CD14-positive monocyte (primary cell): ENCODE data around the gene VTI1A. TPM values are rescaled to one million over a fixed set of nuclear protein-coding genes. Genes with fewer than 3 reads are reported as not detected.

ENCODE experiments used
- DNase-seq, 3 donors: peaks; one replicate each; pipeline ENCODE4 v3.0.0-alpha.2; 2011 to 2022
- H2AFZ ChIP-seq: 2 replicates; pipeline ENCODE4 v1.6.0; 2012; ENCODE audit warnings: mild to moderate bottlenecking, low read depth, low read length, inconsistent platforms; ENCODE audit not compliant: insufficient read depth, poor library complexity, severe bottlenecking
- H3K27ac ChIP-seq, 2 donors: 1 replicate in 1 of 2; 2 replicates in 1 of 2; pipeline ENCODE4 v1.5.1; 2012 to 2013; ENCODE audit warnings: low read length in 2 of 2, control low read depth in 1 of 2, inconsistent platforms in 1 of 2, low read depth in 1 of 2, mild to moderate bottlenecking in 1 of 2
- H3K27me3 ChIP-seq, 2 donors: one replicate each; pipeline versions ENCODE4 v1.6.0 to v1.6.1; 2011 to 2013; ENCODE audit warnings: low read length in 2 of 2; ENCODE audit not compliant: control insufficient read depth in 2 of 2, insufficient read depth in 2 of 2
- H3K36me3 ChIP-seq, 2 donors: replicated peaks in 1 of 2; 1 replicate in 1 of 2; 2 replicates in 1 of 2; pipeline versions ENCODE4 v1.5.1 to v1.6.1; 2012 to 2013; ENCODE audit warnings: low read length in 2 of 2, control low read depth in 1 of 2, inconsistent platforms in 1 of 2, mild to moderate bottlenecking in 1 of 2; ENCODE audit not compliant: insufficient read depth in 2 of 2, control insufficient read depth in 1 of 2
- H3K4me1 ChIP-seq, 2 donors: 1 replicate in 1 of 2; 2 replicates in 1 of 2; pipeline versions ENCODE4 v1.5.1 to v1.6.1; 2012 to 2013; ENCODE audit warnings: low read length in 2 of 2, control low read depth in 1 of 2, inconsistent platforms in 1 of 2, mild to moderate bottlenecking in 1 of 2, moderate library complexity in 1 of 2; ENCODE audit not compliant: insufficient read depth in 2 of 2, control insufficient read depth in 1 of 2
- H3K4me2 ChIP-seq: replicated peaks from 2 replicates; pipeline ENCODE3; 2012; ENCODE audit warnings: low read length, moderate library complexity, mild to moderate bottlenecking; ENCODE audit not compliant: poor library complexity, severe bottlenecking; ENCODE audit errors: extremely low read depth
- H3K4me3 ChIP-seq, 3 experiments: fragments of 200-600 bp in 1 of 3; sonication (generic) in 1 of 3; replicated peaks in 1 of 3; 1 replicate in 2 of 3; 2 replicates in 1 of 3; pipeline ENCODE4 v1.5.1; 2011 to 2013; ENCODE audit warnings: low read length in 3 of 3, mild to moderate bottlenecking in 3 of 3, control low read depth in 2 of 3, low read depth in 2 of 3, inconsistent platforms in 1 of 3, moderate library complexity in 1 of 3
- H3K79me2 ChIP-seq: 2 replicates; pipeline ENCODE4 v1.6.0; 2012; ENCODE audit warnings: mild to moderate bottlenecking, control low read depth, inconsistent platforms, low read length, moderate library complexity; ENCODE audit not compliant: insufficient read depth
- H3K9ac ChIP-seq: 2 replicates; pipeline ENCODE4 v1.6.0; 2017; ENCODE audit warnings: low read length, mild to moderate bottlenecking; ENCODE audit not compliant: insufficient read depth, poor library complexity, severe bottlenecking
- H3K9me3 ChIP-seq, 2 donors: replicated peaks in 1 of 2; 1 replicate in 1 of 2; 2 replicates in 1 of 2; pipeline versions ENCODE4 v1.5.1 to v1.6.1; 2012 to 2013; ENCODE audit warnings: low read length in 2 of 2, control low read depth in 1 of 2; ENCODE audit not compliant: control insufficient read depth in 1 of 2, insufficient read depth in 1 of 2
- H4K20me1 ChIP-seq: 2 replicates; pipeline ENCODE4 v1.6.0; 2012; ENCODE audit warnings: mild to moderate bottlenecking, low read length, control low read depth, moderate library complexity; ENCODE audit not compliant: insufficient read depth
- H3K27ac Mint-ChIP-seq, 7 donors: one replicate each; pipeline ENCODE4 v1.8.0; 2020; ENCODE audit warnings: mild to moderate bottlenecking in 7 of 7, mixed read lengths in 7 of 7, moderate library complexity in 6 of 7, inconsistent platforms in 2 of 7
- H3K27me3 Mint-ChIP-seq, 3 donors: one replicate each; pipeline ENCODE4 v1.8.0; 2021 to 2022; ENCODE audit warnings: low read depth in 3 of 3, mild to moderate bottlenecking in 3 of 3, mixed read lengths in 3 of 3, moderate library complexity in 3 of 3, inconsistent platforms in 1 of 3
- H3K36me3 Mint-ChIP-seq, 2 donors: one replicate each; pipeline ENCODE4 v1.8.0; 2020; ENCODE audit warnings: mixed read lengths in 2 of 2, inconsistent platforms in 1 of 2, mild to moderate bottlenecking in 1 of 2
- H3K4me1 Mint-ChIP-seq: one replicate; pipeline ENCODE4 v1.8.0; 2020; ENCODE audit warnings: mild to moderate bottlenecking, mixed read lengths
- H3K4me3 Mint-ChIP-seq, 2 donors: one replicate each; pipeline ENCODE4 v1.8.0; 2020; ENCODE audit warnings: mild to moderate bottlenecking in 2 of 2, mixed read lengths in 2 of 2, moderate library complexity in 1 of 2
- H3K9me3 Mint-ChIP-seq, 7 donors: one replicate each; pipeline ENCODE4 v1.8.0; 2020 to 2022; ENCODE audit warnings: mixed read lengths in 7 of 7, mild to moderate bottlenecking in 6 of 7, moderate library complexity in 6 of 7, inconsistent platforms in 2 of 7
- WGBS: methylation state at CpG from one replicate; pipeline ENCODE4 v1.1.5; 2013; ENCODE audit warnings: missing lambda C conversion rate; ENCODE audit not compliant: insufficient coverage; 5-methylcytosine and 5-hydroxymethylcytosine counted together
- intact Hi-C, 2 donors: fragments of 100-400 bp; cut with micrococcal nuclease; formaldehyde crosslinking; loops; one replicate each; pipeline versions ENCODE4 v1.15.0 to v1.15.1; 2023
- polyA plus RNA-seq, 3 donors: library from polyadenylated mRNA; depleted of rRNA in 1 of 3; unstranded in 2 of 3; stranded (reverse) in 1 of 3; fragments of 300-500 nt in 2 of 3; fragments of >200 nt in 1 of 3; fragmentation: Illumina TruSeq in 2 of 3; gene quantifications; 1 replicate in 2 of 3; 2 replicates in 1 of 3; pipeline ENCODE4 v1.2.3, GENCODE V29; 2012 to 2021
- TF ChIP-seq, protein P1 (sequence below): fragments of 200-600 bp; IDR thresholded peaks from one replicate; pipeline ENCODE4 v1.8.0; 2022; ENCODE audit warnings: antibody characterized with exemption, mild to moderate bottlenecking

VTI1A gene
- polyA plus RNA-seq, 3 donors: 23.6 to 25.4 (median 24.1) TPM

DNA sequence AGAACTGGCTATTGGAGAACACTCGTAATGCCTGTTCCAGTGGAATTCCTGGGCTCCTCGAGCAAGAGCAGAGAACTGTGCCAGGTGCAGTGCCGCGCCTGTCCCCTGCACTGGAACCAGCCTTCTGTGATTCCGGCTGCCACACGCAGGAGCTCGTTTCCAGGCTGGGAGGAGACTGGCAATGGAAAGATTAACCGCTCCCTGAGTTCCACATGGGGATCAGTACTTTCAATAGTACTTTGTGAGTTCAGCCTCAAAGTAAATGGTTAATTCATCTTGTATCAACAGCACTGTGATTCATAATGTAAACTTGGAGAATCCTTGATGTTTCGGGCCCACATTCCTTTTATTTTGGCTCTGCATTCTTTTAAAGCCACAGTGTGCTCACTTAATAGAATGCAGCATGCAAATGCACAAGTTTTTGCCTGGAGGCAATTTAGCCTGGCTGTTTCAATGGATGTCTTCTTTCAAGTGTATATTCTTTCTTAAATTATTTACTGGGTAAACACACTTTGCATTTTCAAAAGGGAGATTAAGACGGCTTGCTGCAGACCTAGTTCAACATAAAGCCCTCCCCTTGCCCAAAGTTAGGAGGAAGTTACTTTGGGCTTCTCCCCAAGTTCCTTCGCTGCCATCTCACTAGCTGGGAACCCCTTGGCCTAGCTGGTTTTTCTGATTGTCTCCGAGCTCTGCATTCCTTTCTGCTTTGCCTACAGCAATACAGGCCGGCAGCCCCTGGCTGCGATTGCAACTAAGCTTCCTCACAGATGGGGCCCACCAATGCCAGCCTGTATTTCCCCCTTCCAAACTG is 364.9 kb downstream of the VTI1A start:
- DNase-seq: peak in 1 of 3 donors; percentile 5
- Histone ChIP-seq H3K4me3 (no peak overlapping the region), H4K20me1 (no peaks in the 10 kb centered on the region), H3K79me2 (no peaks in the 10 kb centered on the region), H3K36me3 (peaks cover 0 to 9% of the 10 kb centered on the region in 2 donors), H3K9me3 (no peaks in the 10 kb centered on the region), H3K4me2 (peak overlapping the region; percentile 20), H3K4me1 (peaks cover 42 to 46% of the 10 kb centered on the region in 2 donors), H3K27me3 (no peaks in the 10 kb centered on the region), H3K27ac (no peak overlapping the region), H3K9ac (no peak overlapping the region), H2AFZ (no peak overlapping the region)
- Mint-ChIP-seq H3K4me1 (peaks cover 53% of the 10 kb centered on the region), H3K27me3 (peaks cover 0 to 3% (median 1%) of the 10 kb centered on the region in 3 donors), H3K9me3 (peaks cover 0 to 7% (median 2%) of the 10 kb centered on the region in 7 donors), H3K36me3 (peaks cover 39 to 43% of the 10 kb centered on the region in 2 donors), H3K27ac (peak overlapping the region in 6 of 7 donors; percentile 25 to 84 (median 44)), H3K4me3 (no peak overlapping the region)
- intact Hi-C loops: loop anchor here in 1 of 2 donors (10.0 kb wide), 1 partner anchor 143 kb away; the partner anchor contains the start of gene TCF7L2
- TF ChIP-seq, protein P1, sequence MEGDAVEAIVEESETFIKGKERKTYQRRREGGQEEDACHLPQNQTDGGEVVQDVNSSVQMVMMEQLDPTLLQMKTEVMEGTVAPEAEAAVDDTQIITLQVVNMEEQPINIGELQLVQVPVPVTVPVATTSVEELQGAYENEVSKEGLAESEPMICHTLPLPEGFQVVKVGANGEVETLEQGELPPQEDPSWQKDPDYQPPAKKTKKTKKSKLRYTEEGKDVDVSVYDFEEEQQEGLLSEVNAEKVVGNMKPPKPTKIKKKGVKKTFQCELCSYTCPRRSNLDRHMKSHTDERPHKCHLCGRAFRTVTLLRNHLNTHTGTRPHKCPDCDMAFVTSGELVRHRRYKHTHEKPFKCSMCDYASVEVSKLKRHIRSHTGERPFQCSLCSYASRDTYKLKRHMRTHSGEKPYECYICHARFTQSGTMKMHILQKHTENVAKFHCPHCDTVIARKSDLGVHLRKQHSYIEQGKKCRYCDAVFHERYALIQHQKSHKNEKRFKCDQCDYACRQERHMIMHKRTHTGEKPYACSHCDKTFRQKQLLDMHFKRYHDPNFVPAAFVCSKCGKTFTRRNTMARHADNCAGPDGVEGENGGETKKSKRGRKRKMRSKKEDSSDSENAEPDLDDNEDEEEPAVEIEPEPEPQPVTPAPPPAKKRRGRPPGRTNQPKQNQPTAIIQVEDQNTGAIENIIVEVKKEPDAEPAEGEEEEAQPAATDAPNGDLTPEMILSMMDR: no peak
- WGBS: 82% methylated on average over 10 of the region's 14 CpGs

DNA sequence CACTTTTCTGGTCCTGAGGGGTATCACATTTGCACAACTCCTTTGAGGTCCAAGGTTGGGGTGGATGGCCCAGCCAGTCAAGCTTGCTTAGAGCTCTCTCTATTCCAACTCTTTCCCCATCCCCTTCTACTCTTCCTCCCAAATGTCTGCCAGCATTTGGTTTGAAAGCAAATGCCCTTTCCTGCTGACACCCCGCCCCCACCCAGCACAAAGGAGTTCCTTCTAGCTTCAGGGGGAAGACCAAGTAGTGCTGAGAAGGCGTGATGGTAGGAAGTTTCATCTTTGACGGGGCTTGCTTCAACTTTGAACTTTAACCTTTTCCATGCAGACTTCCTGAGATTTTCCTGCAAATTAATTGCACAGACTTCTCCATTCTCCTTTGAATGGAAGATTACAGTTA is 365.6 kb downstream of the VTI1A start:
- H3K27me3 ChIP-seq: no peaks in the 10 kb centered on the region
- peak overlapping the region; percentile 20 for H3K4me2 ChIP-seq
- peaks cover 38 to 42% of the 10 kb centered on the region in 2 donors for H3K36me3 Mint-ChIP-seq
- peaks cover 0 to 3% (median 1%) of the 10 kb centered on the region in 3 donors for H3K27me3 Mint-ChIP-seq
- no peaks in the 10 kb centered on the region for H3K79me2 ChIP-seq
- H3K36me3 ChIP-seq: peaks cover 0 to 9% of the 10 kb centered on the region in 2 donors
- H3K4me1 Mint-ChIP-seq: peaks cover 57% of the 10 kb centered on the region
- H4K20me1 ChIP-seq: no peaks in the 10 kb centered on the region
- peaks cover 42 to 46% of the 10 kb centered on the region in 2 donors for H3K4me1 ChIP-seq
- no peak overlapping the region for H3K27ac ChIP-seq
- H3K9me3 ChIP-seq: no peaks in the 10 kb centered on the region
- H3K9ac ChIP-seq: no peak overlapping the region
- no CpG with 5 or more reads among the region's 3 CpGs for WGBS
- no peak for DNase-seq
- peak overlapping the region; percentile 6 to 27 for H3K4me3 Mint-ChIP-seq
- peaks cover 0 to 7% (median 0%) of the 10 kb centered on the region in 7 donors for H3K9me3 Mint-ChIP-seq
- no peak overlapping the region for H3K4me3 ChIP-seq
- peak overlapping the region in 6 of 7 donors; percentile 24 to 84 (median 44) for H3K27ac Mint-ChIP-seq
- TF ChIP-seq, protein P1: no peak
- intact Hi-C loops: loop anchor here in 1 of 2 donors (10.0 kb wide), 1 partner anchor 142 kb away; the partner anchor contains the start of gene TCF7L2
- H2AFZ ChIP-seq: no peak overlapping the region
